Hepatocyte (in vitro differentiated cells): ENCODE data around the gene FBXL3. TPM values are rescaled to one million over a fixed set of nuclear protein-coding genes. Genes with fewer than 3 reads are reported as not detected.
A peak's percentile ranks its signal among the peaks of the same experiment; 100 is the strongest.
"Not testable (repeated sequence)": the region's sequence is repeated elsewhere in the genome, so short reads cannot be mapped to it uniquely, and the experiment has no call there.

Experiments
- DNase-seq: peaks from one replicate; pipeline ENCODE4 v3.0.0-alpha.2; 2016; ENCODE audit warnings: low spot score
- H2AFZ ChIP-seq: fragments of 200-600 bp; sonication (generic); 2 replicates; pipeline ENCODE4 v1.6.0; 2016; ENCODE audit warnings: antibody characterized with exemption, mild to moderate bottlenecking
- H3K27ac ChIP-seq: fragments of 200-600 bp; sonication (generic); 2 replicates; pipeline ENCODE4 v1.5.1; 2016; ENCODE audit warnings: mild to moderate bottlenecking
- H3K27me3 ChIP-seq: fragments of 200-600 bp; sonication (generic); 2 replicates; pipeline ENCODE4 v1.6.1; 2016
- H3K36me3 ChIP-seq: fragments of 200-600 bp; sonication (generic); replicated peaks from 2 replicates; pipeline ENCODE4 v1.5.1; 2016; ENCODE audit warnings: low read depth; ENCODE audit not compliant: insufficient read depth
- H3K4me1 ChIP-seq: fragments of 200-600 bp; sonication (generic); 2 replicates; pipeline ENCODE4 v1.5.1; 2016; ENCODE audit warnings: mild to moderate bottlenecking, moderate library complexity; ENCODE audit not compliant: insufficient read depth
- H3K4me2 ChIP-seq: fragments of 200-600 bp; sonication (generic); 2 replicates; pipeline ENCODE4 v1.6.0; 2016
- H3K4me3 ChIP-seq: fragments of 200-600 bp; sonication (generic); 2 replicates; pipeline ENCODE4 v1.5.1; 2016; ENCODE audit warnings: mild to moderate bottlenecking
- H3K79me2 ChIP-seq: fragments of 200-600 bp; sonication (generic); 2 replicates; pipeline ENCODE4 v1.6.0; 2017; ENCODE audit warnings: mild to moderate bottlenecking
- H3K9me2 ChIP-seq: fragments of 200-600 bp; sonication (generic); replicated peaks from 2 replicates; pipeline ENCODE4 v1.6.0; 2017; ENCODE audit warnings: mild to moderate bottlenecking; ENCODE audit not compliant: insufficient read depth
- H3K9me3 ChIP-seq: fragments of 200-600 bp; sonication (generic); 2 replicates; pipeline ENCODE4 v1.5.1; 2016; ENCODE audit warnings: low read depth, mild to moderate bottlenecking
- H4K20me1 ChIP-seq: fragments of 200-600 bp; sonication (generic); 2 replicates; pipeline ENCODE4 v1.6.0; 2016; ENCODE audit warnings: mild to moderate bottlenecking; ENCODE audit not compliant: insufficient read depth, poor library complexity, severe bottlenecking
- CTCF ChIP-seq: fragments of 200-600 bp; sonication (generic); IDR thresholded peaks from 2 replicates; pipeline ENCODE4 v1.5.1; 2016; ENCODE audit warnings: antibody characterized with exemption, mild to moderate bottlenecking; ENCODE audit not compliant: poor library complexity
- EZH2 ChIP-seq: fragments of 200-600 bp; sonication (generic); IDR thresholded peaks from 2 replicates; pipeline ENCODE4 v1.6.1; 2016; ENCODE audit warnings: antibody characterized with exemption, mild to moderate bottlenecking, borderline replicate concordance
- EZH2phosphoT487 ChIP-seq: fragments of 200-600 bp; sonication (generic); IDR thresholded peaks from one replicate; pipeline ENCODE4 v1.6.1; 2018; ENCODE audit warnings: antibody characterized with exemption, mild to moderate bottlenecking, low read depth, moderate library complexity; ENCODE audit not compliant: unreplicated experiment, severe bottlenecking
- WGBS: methylation state at CpG from one replicate; pipeline ENCODE4 v1.1.6; 2016; ENCODE audit warnings: low lambda C conversion rate; ENCODE audit errors: missing lambda C conversion rate; 5-methylcytosine and 5-hydroxymethylcytosine counted together
- polyA plus RNA-seq: library from polyadenylated mRNA; unstranded; fragments of >200 nt; fragmentation: Nextera tagmentation; extraction: Ambion mirVana; gene quantifications from 2 replicates; pipeline ENCODE4 v1.2.1, GENCODE V29; 2016
- total RNA-seq: library from RNA; depleted of rRNA; stranded (reverse); fragments of >200 nt; gene quantifications from 2 replicates; pipeline ENCODE4 v1.2.3, GENCODE V29; 2014

FBXL3 gene
- total and polyA plus RNA-seq, 2 experiments from 2014 or later: 25.1 to 61.8 TPM

DNA sequence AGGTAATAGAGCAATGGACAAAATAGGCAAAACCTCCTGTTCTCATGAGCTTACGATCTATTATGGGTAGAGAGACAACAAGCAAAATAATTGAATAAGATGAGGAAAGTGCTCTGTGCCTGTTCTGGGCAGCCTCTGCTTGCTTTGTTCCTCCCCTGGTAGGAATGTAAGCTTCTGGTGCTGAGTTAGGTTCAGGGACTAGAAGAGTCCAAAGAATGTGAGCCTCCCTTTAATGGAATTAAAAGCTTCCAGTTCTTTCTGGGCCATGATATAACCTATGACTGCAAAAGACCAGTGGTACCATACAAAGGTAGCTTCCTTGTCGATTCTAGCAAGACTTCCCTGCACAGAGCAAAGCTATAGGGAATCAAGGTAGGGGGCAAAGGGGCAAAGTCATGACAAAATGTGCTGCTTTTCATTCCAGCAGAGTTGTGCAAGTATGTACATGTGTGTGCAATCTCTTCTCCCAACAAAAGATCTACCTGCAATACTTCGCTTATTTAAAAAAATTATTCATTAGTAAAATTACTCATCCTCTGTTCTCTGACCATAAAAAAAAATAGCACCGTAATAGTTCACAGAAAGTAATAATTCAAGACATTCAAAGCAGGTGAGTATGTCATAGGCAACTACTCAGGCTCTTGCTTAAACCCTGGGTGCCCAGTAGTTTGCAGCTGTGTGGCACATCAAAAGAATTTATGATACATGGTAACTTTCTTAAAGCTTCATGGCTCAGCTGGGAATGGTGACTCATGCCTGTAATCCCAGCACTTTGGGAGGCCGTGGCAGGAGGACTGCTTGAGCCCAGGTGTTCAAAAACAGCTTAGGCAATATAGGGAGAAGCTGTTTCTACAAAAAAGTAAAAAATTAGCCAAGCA is 57.2 kb downstream of the FBXL3 start:
- H3K4me2 ChIP-seq: no peak overlapping the region
- 79% methylated on average over 5 of the region's 5 CpGs for WGBS
- H3K4me1 ChIP-seq: peaks cover 16% of the 10 kb centered on the region
- TF ChIP-seq CTCF (no peak), EZH2phosphoT487 (no peak), EZH2 (no peak)
- no peaks in the 10 kb centered on the region for H3K36me3 ChIP-seq
- no peak for DNase-seq
- H3K4me3 ChIP-seq: no peak overlapping the region
- H3K27ac ChIP-seq: peak overlapping the region; percentile 44
- H4K20me1 ChIP-seq: no peaks in the 10 kb centered on the region
- H3K9me2 ChIP-seq: no peaks in the 10 kb centered on the region
- no peak overlapping the region for H2AFZ ChIP-seq
- H3K9me3 ChIP-seq: no peaks in the 10 kb centered on the region
- H3K27me3 ChIP-seq: no peaks in the 10 kb centered on the region
- no peaks in the 10 kb centered on the region for H3K79me2 ChIP-seq

GRCh38 chr13:76968041-76968440 is 58.9 kb downstream of the FBXL3 start:
- no peaks in the 10 kb centered on the region for H4K20me1 ChIP-seq
- H3K36me3 ChIP-seq: no peaks in the 10 kb centered on the region
- no peaks in the 10 kb centered on the region for H3K27me3 ChIP-seq
- no peak overlapping the region for H3K27ac ChIP-seq
- H3K4me3 ChIP-seq: no peak overlapping the region
- WGBS: 84% methylated on average over 6 of the region's 6 CpGs
- H2AFZ ChIP-seq: no peak overlapping the region
- no peak overlapping the region for H3K4me2 ChIP-seq
- H3K4me1 ChIP-seq: peaks cover 16% of the 10 kb centered on the region
- TF ChIP-seq CTCF (no peak), EZH2phosphoT487 (no peak), EZH2 (no peak)
- no peaks in the 10 kb centered on the region for H3K9me3 ChIP-seq
- no peaks in the 10 kb centered on the region for H3K9me2 ChIP-seq
- H3K79me2 ChIP-seq: no peaks in the 10 kb centered on the region
- no peak for DNase-seq

- Histone ChIP-seq H3K27me3 (no peaks in the 10 kb centered on the region), H3K9me3 (no peaks in the 10 kb centered on the region), H3K4me3 (no peak overlapping the region), H3K4me1 (peaks cover 16% of the 10 kb centered on the region), H3K27ac (peak overlapping the region; percentile 60), H2AFZ (no peak overlapping the region), H3K36me3 (no peaks in the 10 kb centered on the region), H3K9me2 (no peaks in the 10 kb centered on the region), H4K20me1 (no peaks in the 10 kb centered on the region), H3K4me2 (peak overlapping the region; percentile 21), H3K79me2 (no peaks in the 10 kb centered on the region)
- DNase-seq: no peak
- no peak for TF ChIP-seq EZH2phosphoT487
- 75% methylated on average over 6 of the region's 6 CpGs for WGBS
Measured at GRCh38 chr13:76967031-76967430, 59.9 kb downstream of the FBXL3 start.

GRCh38 chr13:76965759-76966421 is 61.1 kb downstream of the FBXL3 start:
- H2AFZ ChIP-seq: peak overlapping the region; percentile 34
- no peak for TF ChIP-seq EZH2phosphoT487
- no peak for TF ChIP-seq EZH2
- TF ChIP-seq CTCF: no peak
- no peaks in the 10 kb centered on the region for H3K27me3 ChIP-seq
- peak overlapping the region; percentile 60 for H3K27ac ChIP-seq
- no peaks in the 10 kb centered on the region for H3K9me2 ChIP-seq
- no peak overlapping the region for H3K4me3 ChIP-seq
- no peaks in the 10 kb centered on the region for H4K20me1 ChIP-seq
- no peaks in the 10 kb centered on the region for H3K36me3 ChIP-seq
- DNase-seq: peak; percentile 71
- no peaks in the 10 kb centered on the region for H3K79me2 ChIP-seq
- WGBS: 49% methylated on average over 6 of the region's 6 CpGs
- H3K4me1 ChIP-seq: peaks cover 16% of the 10 kb centered on the region
- peak overlapping the region; percentile 21 for H3K4me2 ChIP-seq
- no peaks in the 10 kb centered on the region for H3K9me3 ChIP-seq

- not testable (repeated sequence) for H3K4me2 ChIP-seq, H3K4me1 ChIP-seq, H3K27ac ChIP-seq, H3K27me3 ChIP-seq, DNase-seq, H3K4me3 ChIP-seq, H2AFZ ChIP-seq, H3K9me3 ChIP-seq, H4K20me1 ChIP-seq, H3K9me2 ChIP-seq, H3K36me3 ChIP-seq, H3K79me2 ChIP-seq
Measured at GRCh38 chr13:76959734-76960133, 67.2 kb downstream of the FBXL3 start.
